ENCODE data around the gene C8A. TPM values are rescaled to one million over a fixed set of nuclear protein-coding genes. Genes with fewer than 3 reads are reported as not detected.

The C8A gene
- polyA plus RNA-seq, 3 donors, result not detected

GRCh38 chr1:56821462-56821797, 33.2 kb upstream of the C8A start:
- DNase-seq, result no peak
- Histone ChIP-seq H3K9ac (ENCODE audit: insufficient read depth, low read length, poor library complexity, severe bottlenecking) (no peak overlapping the region), H3K4me1 (ENCODE audit: control insufficient read depth in 1 of 2, insufficient read depth in 2 of 2, low read length in 2 of 2) (no peaks in the 10 kb centered on the region), H3K27ac (ENCODE audit: low read depth in 1 of 2, low read length in 2 of 2) (no peak overlapping the region), H3K4me3 (replicated peaks in 1 of 3; ENCODE audit: low read depth in 2 of 3, low read length in 3 of 3) (no peak overlapping the region), H3K9me3 (replicated peaks in 1 of 2; ENCODE audit: control insufficient read depth in 1 of 2, insufficient read depth in 1 of 2, low read length in 2 of 2) (no peaks in the 10 kb centered on the region), H3K79me2 (ENCODE audit: insufficient read depth, low read length) (no peaks in the 10 kb centered on the region), H3K36me3 (replicated peaks in 1 of 2; ENCODE audit: control insufficient read depth in 1 of 2, insufficient read depth in 2 of 2, low read length in 2 of 2) (no peaks in the 10 kb centered on the region), H3K27me3 (ENCODE audit: control insufficient read depth in 2 of 2, insufficient read depth in 2 of 2, low read length in 2 of 2) (no peaks in the 10 kb centered on the region), H2AFZ (ENCODE audit: insufficient read depth, low read depth, low read length, poor library complexity, severe bottlenecking) (no peak overlapping the region), H3K4me2 (replicated peaks; ENCODE audit: extremely low read depth, low read length, poor library complexity, severe bottlenecking) (no peak overlapping the region), H4K20me1 (ENCODE audit: insufficient read depth, low read length) (no peaks in the 10 kb centered on the region)
- Mint-ChIP-seq H3K27ac (no peak overlapping the region), H3K4me3 (no peak overlapping the region), H3K9me3 (no peaks in the 10 kb centered on the region), H3K27me3 (ENCODE audit: low read depth in 3 of 3) (peaks cover 1 to 8% (median 2%) of the 10 kb centered on the region in 3 donors), H3K36me3 (no peaks in the 10 kb centered on the region), H3K4me1 (no peaks in the 10 kb centered on the region)
- TF ChIP-seq CTCF (IDR thresholded peaks at IDR 0.05), result no peak
- intact Hi-C loops (cut with micrococcal nuclease), result no loop called here
- no CpG with 5 or more reads among the region's 1 CpG for WGBS (ENCODE audit: insufficient coverage)

GRCh38 chr1:56824271-56824670, 30.3 kb upstream of the C8A start:
- H3K4me1 ChIP-seq (ENCODE audit: control insufficient read depth in 1 of 2, insufficient read depth in 2 of 2, low read length in 2 of 2), result no peaks in the 10 kb centered on the region
- Mint-ChIP-seq H3K4me1 (no peaks in the 10 kb centered on the region), H3K4me3 (no peak overlapping the region), H3K9me3 (no peaks in the 10 kb centered on the region), H3K27me3 (ENCODE audit: low read depth in 3 of 3) (peaks cover 5 to 12% (median 8%) of the 10 kb centered on the region in 3 donors), H3K27ac (no peak overlapping the region), H3K36me3 (no peaks in the 10 kb centered on the region)
- DNase-seq, result no peak
- no peaks in the 10 kb centered on the region for H3K36me3 ChIP-seq (replicated peaks in 1 of 2; ENCODE audit: control insufficient read depth in 1 of 2, insufficient read depth in 2 of 2, low read length in 2 of 2)
- intact Hi-C loops (cut with micrococcal nuclease), result no loop called here
- H3K27ac ChIP-seq (ENCODE audit: low read depth in 1 of 2, low read length in 2 of 2), result no peak overlapping the region
- no peak overlapping the region for H3K9ac ChIP-seq (ENCODE audit: insufficient read depth, low read length, poor library complexity, severe bottlenecking)
- H3K4me2 ChIP-seq (replicated peaks; ENCODE audit: extremely low read depth, low read length, poor library complexity, severe bottlenecking), result no peak overlapping the region
- H2AFZ ChIP-seq (ENCODE audit: insufficient read depth, low read depth, low read length, poor library complexity, severe bottlenecking), result no peak overlapping the region
- no peaks in the 10 kb centered on the region for H3K79me2 ChIP-seq (ENCODE audit: insufficient read depth, low read length)
- TF ChIP-seq CTCF (IDR thresholded peaks at IDR 0.05), result no peak
- H4K20me1 ChIP-seq (ENCODE audit: insufficient read depth, low read length), result no peaks in the 10 kb centered on the region
- 100% methylated on average over 1 of the region's 2 CpGs for WGBS (ENCODE audit: insufficient coverage)
- no peak overlapping the region for H3K4me3 ChIP-seq (replicated peaks in 1 of 3; ENCODE audit: low read depth in 2 of 3, low read length in 3 of 3)
- no peaks in the 10 kb centered on the region for H3K27me3 ChIP-seq (ENCODE audit: control insufficient read depth in 2 of 2, insufficient read depth in 2 of 2, low read length in 2 of 2)
- H3K9me3 ChIP-seq (replicated peaks in 1 of 2; ENCODE audit: control insufficient read depth in 1 of 2, insufficient read depth in 1 of 2, low read length in 2 of 2), result no peaks in the 10 kb centered on the region
